OCI-LY1 (cell line): ENCODE results near the gene SLC38A3.

Experiments used
- H2AFZ ChIP-seq: fragments of 200-600 bp; sonication (generic), shearing (Covaris generic); 2 replicates; pipeline ENCODE4 v1.6.0; 2014; ENCODE audit warnings: antibody characterized with exemption, mild to moderate bottlenecking, low read length
- H3F3A ChIP-seq: fragments of 200-600 bp; sonication (generic), shearing (Covaris generic); 2 replicates; pipeline ENCODE4 v1.6.0; 2014; ENCODE audit warnings: mild to moderate bottlenecking, antibody characterized with exemption, low read length, moderate library complexity; ENCODE audit not compliant: insufficient read depth
- H3K27ac ChIP-seq: fragments of 200-600 bp; sonication (generic); 2 replicates; pipeline ENCODE4 v1.5.1; 2014; ENCODE audit warnings: low read length, mixed run types, mild to moderate bottlenecking, low read depth; ENCODE audit not compliant: poor library complexity, severe bottlenecking
- H3K27me3 ChIP-seq: fragments of 200-600 bp; sonication (generic); 2 replicates; pipeline ENCODE4 v1.6.0; 2014; ENCODE audit warnings: antibody characterized with exemption, mild to moderate bottlenecking, low read length, moderate library complexity; ENCODE audit not compliant: insufficient read depth
- H3K36me3 ChIP-seq: fragments of 200-600 bp; sonication (generic); 2 replicates; pipeline ENCODE4 v1.6.1; 2014; ENCODE audit warnings: mild to moderate bottlenecking, antibody characterized with exemption, low read length, moderate library complexity, mixed read lengths; ENCODE audit not compliant: insufficient read depth
- H3K4me1 ChIP-seq: fragments of 200-600 bp; sonication (generic); 2 replicates; pipeline ENCODE4 v1.5.1; 2014; ENCODE audit warnings: mild to moderate bottlenecking, low read length, moderate library complexity; ENCODE audit not compliant: insufficient read depth, severe bottlenecking
- H3K4me2 ChIP-seq: fragments of 200-600 bp; sonication (generic), shearing (Covaris generic); 2 replicates; pipeline ENCODE4 v1.6.1; 2014; ENCODE audit warnings: low read length
- H3K4me3 ChIP-seq: fragments of 200-600 bp; sonication (generic); 2 replicates; pipeline ENCODE4 v1.5.1; 2014; ENCODE audit warnings: low read length, low read depth, mild to moderate bottlenecking, mixed read lengths; ENCODE audit not compliant: poor library complexity, severe bottlenecking
- H3K79me2 ChIP-seq: fragments of 200-600 bp; shearing (Covaris generic); 2 replicates; pipeline ENCODE4 v1.6.1; 2016; ENCODE audit warnings: mixed run types, low read length, mixed read lengths; ENCODE audit not compliant: insufficient read depth
- H3K9ac ChIP-seq: fragments of 200-600 bp; sonication (generic), shearing (Covaris generic); 2 replicates; pipeline ENCODE4 v1.6.1; 2014; ENCODE audit warnings: mild to moderate bottlenecking, low read length, mixed read lengths
- H3K9me2 ChIP-seq: fragments of 200-600 bp; sonication (generic), shearing (Covaris generic); 2 replicates; pipeline ENCODE4 v1.6.1; 2014; ENCODE audit warnings: low read depth, mild to moderate bottlenecking, low read length, mixed read lengths
- H3K9me3 ChIP-seq: fragments of 200-600 bp; shearing (Covaris generic); 2 replicates; pipeline ENCODE4 v1.6.1; 2014; ENCODE audit warnings: low read length, mixed read lengths
- H4K20me1 ChIP-seq: fragments of 200-600 bp; sonication (generic), shearing (Covaris generic); 2 replicates; pipeline ENCODE4 v1.6.0; 2016; ENCODE audit warnings: mild to moderate bottlenecking, low read length; ENCODE audit not compliant: insufficient read depth
- EZH2 ChIP-seq: fragments of 200-600 bp; sonication (generic), shearing (Covaris generic); IDR thresholded peaks from 2 replicates; pipeline ENCODE4 v1.8.0; 2017; ENCODE audit warnings: borderline replicate concordance, mixed run types, mild to moderate bottlenecking, antibody characterized with exemption, low read length, moderate library complexity, mixed read lengths
- TF ChIP-seq, protein P1 (sequence below): fragments of 200-600 bp; sonication (generic), shearing (Covaris generic); IDR thresholded peaks from 2 replicates; pipeline ENCODE4 v1.5.1; 2017; ENCODE audit warnings: mild to moderate bottlenecking, antibody characterized with exemption, low read length, moderate library complexity, mixed read lengths

Gene SLC38A3

DNA sequence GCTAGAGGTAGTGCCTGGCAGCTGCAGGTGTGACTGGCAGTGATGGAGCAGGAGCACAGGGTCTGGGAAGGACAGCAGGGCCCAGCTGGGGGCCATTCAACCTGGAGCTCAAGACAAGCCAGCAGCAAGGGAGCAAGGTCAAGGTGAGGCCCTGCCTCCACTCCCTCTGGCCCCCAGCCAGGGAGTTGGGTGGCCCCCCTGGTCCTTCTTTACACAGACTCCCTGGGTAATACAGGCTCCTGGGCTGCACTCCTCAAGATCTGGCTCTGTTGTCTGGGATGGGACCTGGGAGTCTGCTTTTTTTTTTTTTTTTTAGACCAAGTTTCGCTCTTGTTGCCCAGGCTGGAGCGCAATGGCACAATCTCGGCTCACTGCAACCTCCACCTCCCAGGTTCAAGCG lies 45.4 kb downstream of the SLC38A3 start:
- H3K4me1 ChIP-seq, result peaks cover 21% of the 10 kb centered on the region
- H3K4me2 ChIP-seq, result no peak overlapping the region
- H3K79me2 ChIP-seq, result peaks cover 7% of the 10 kb centered on the region; the same call in 1 of the 2 replicates
- H2AFZ ChIP-seq, result no peak overlapping the region
- H3K9ac ChIP-seq, result no peak overlapping the region
- H3K9me3 ChIP-seq, result no peaks in the 10 kb centered on the region
- no peak for TF ChIP-seq EZH2
- TF ChIP-seq, protein P1, sequence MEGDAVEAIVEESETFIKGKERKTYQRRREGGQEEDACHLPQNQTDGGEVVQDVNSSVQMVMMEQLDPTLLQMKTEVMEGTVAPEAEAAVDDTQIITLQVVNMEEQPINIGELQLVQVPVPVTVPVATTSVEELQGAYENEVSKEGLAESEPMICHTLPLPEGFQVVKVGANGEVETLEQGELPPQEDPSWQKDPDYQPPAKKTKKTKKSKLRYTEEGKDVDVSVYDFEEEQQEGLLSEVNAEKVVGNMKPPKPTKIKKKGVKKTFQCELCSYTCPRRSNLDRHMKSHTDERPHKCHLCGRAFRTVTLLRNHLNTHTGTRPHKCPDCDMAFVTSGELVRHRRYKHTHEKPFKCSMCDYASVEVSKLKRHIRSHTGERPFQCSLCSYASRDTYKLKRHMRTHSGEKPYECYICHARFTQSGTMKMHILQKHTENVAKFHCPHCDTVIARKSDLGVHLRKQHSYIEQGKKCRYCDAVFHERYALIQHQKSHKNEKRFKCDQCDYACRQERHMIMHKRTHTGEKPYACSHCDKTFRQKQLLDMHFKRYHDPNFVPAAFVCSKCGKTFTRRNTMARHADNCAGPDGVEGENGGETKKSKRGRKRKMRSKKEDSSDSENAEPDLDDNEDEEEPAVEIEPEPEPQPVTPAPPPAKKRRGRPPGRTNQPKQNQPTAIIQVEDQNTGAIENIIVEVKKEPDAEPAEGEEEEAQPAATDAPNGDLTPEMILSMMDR, result no peak
- H4K20me1 ChIP-seq, result no peaks in the 10 kb centered on the region
- no peaks in the 10 kb centered on the region for H3K27me3 ChIP-seq
- H3K36me3 ChIP-seq, result peaks cover 35% of the 10 kb centered on the region; the same call in 1 of the 2 replicates
- H3K4me3 ChIP-seq, result no peak overlapping the region
- H3K9me2 ChIP-seq, result no peaks in the 10 kb centered on the region
- no peak overlapping the region for H3K27ac ChIP-seq
- H3F3A ChIP-seq, result no peaks in the 10 kb centered on the region

DNA sequence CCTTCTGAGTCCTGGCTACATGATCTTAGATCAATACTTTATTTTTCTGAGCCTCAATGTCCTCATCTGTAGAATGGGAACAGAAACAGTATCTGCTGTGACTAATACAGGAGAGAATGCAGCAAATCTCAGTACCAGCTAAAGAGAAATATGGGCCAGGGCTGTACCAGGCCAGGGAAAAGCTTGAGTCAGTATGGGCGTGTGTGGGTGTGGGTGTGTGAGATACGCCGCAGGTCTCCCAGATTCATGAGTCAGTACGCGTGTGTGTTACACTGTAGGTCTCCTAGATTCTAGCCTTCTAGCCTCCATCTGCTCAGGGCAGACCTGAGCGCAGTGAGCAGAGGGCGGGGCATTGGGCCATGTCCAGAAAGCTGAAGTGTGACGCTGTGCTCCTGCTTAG lies 46.1 kb downstream of the SLC38A3 start:
- Histone ChIP-seq H3K79me2 (peaks cover 7% of the 10 kb centered on the region; the same call in 1 of the 2 replicates), H3K9me3 (no peaks in the 10 kb centered on the region), H3K36me3 (peaks cover 38% of the 10 kb centered on the region; the same call in 1 of the 2 replicates), H2AFZ (no peak overlapping the region), H3K9me2 (no peaks in the 10 kb centered on the region), H3K9ac (no peak overlapping the region), H3K4me1 (peaks cover 14% of the 10 kb centered on the region), H4K20me1 (no peaks in the 10 kb centered on the region), H3K4me2 (no peak overlapping the region), H3K4me3 (no peak overlapping the region), H3F3A (no peaks in the 10 kb centered on the region), H3K27ac (no peak overlapping the region), H3K27me3 (no peaks in the 10 kb centered on the region)
- TF ChIP-seq EZH2, result no peak
- TF ChIP-seq, protein P1, result no peak

DNA sequence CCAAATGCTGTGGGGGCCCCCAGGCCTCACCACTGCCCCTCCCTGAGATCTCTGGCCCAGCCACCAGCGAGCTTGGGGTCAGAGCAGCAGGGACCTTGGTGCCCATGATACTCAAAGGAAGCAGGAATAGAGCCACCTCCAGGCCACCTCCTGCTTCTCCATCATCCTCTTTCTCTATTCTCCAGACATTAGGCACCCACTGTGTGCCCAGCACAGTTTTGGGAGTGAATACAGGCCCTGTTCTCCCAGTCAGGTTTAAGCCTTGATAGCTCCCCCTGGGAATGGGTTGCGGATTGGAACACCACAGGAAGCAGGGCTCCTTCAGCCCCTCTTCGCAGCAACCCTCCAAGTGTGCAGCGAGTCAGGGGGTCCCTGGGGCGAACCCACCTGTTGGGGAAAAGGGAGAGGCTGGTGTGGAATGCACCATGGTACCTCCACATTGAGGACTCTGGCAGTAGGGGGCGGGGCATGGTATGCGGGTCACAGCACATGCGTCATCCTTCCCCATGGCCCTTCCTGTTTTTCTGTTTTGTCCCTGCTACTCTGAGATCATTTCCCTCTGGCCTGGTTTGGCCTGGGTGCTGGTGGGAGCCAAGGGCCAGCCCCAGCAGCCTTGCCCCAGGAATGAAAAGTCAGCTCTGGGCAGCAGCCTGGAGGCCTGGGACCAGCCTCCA lies 49.6 kb downstream of the SLC38A3 start:
- peaks cover 6% of the 10 kb centered on the region for H3K4me1 ChIP-seq
- H3K36me3 ChIP-seq, result peaks cover 59% of the 10 kb centered on the region
- H3K9me2 ChIP-seq, result no peaks in the 10 kb centered on the region
- no peaks in the 10 kb centered on the region for H3F3A ChIP-seq
- H2AFZ ChIP-seq, result no peak overlapping the region
- no peaks in the 10 kb centered on the region for H4K20me1 ChIP-seq
- H3K9me3 ChIP-seq, result no peaks in the 10 kb centered on the region
- H3K27ac ChIP-seq, result no peak overlapping the region
- H3K79me2 ChIP-seq, result no peaks in the 10 kb centered on the region
- H3K4me3 ChIP-seq, result no peak overlapping the region
- H3K27me3 ChIP-seq, result no peaks in the 10 kb centered on the region
- no peak for TF ChIP-seq EZH2
- TF ChIP-seq, protein P1, result no peak
- H3K9ac ChIP-seq, result no peak overlapping the region
- H3K4me2 ChIP-seq, result no peak overlapping the region
